Measurements from ENCODE around the gene HS3ST3B1. TPM values are rescaled to one million over a fixed set of nuclear protein-coding genes. Genes with fewer than 3 reads are reported as not detected.

The HS3ST3B1 gene
- total RNA-seq, 6 experiments from 2014 or later, result 18.3 to 24.6 (median 22.3) TPM

DNA sequence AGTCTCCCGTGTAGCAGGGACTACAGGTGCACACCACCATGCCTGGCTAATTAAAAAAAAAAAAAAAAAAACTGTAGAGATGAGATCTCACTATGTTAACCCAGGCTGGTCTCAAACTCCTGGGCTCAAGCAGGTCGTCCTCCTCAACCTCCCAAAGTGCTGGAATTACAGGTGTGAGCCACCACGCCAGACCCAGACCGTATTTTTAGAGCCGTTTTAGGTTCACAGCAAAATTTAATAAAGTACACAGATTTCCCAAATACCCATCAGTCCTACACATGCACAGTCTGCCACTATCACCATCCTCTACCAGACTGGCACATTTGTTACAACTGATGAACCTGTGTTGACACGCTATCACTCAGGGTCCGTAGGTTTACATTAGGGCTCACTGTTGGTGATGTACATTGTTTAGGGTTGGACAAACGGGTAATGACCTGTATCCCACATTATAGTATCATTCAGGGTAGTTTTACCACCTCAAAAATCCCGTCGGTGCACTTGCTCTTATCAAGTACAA is 10.4 kb downstream of the HS3ST3B1 start:
- Mint-ChIP-seq H3K4me1 (ENCODE audit: low read depth) (peaks cover 41% of the 10 kb centered on the region), H3K4me3 (no peak overlapping the region), H3K9me3 (no peaks in the 10 kb centered on the region), H3K27me3 (ENCODE audit: insufficient read depth) (peaks cover 4% of the 10 kb centered on the region; the same call in 1 of the 2 replicates), H3K27ac (no peak overlapping the region), H3K36me3 (ENCODE audit: low read depth) (peaks cover 24% of the 10 kb centered on the region)
- no peak for DNase-seq
- TF ChIP-seq, protein P1, sequence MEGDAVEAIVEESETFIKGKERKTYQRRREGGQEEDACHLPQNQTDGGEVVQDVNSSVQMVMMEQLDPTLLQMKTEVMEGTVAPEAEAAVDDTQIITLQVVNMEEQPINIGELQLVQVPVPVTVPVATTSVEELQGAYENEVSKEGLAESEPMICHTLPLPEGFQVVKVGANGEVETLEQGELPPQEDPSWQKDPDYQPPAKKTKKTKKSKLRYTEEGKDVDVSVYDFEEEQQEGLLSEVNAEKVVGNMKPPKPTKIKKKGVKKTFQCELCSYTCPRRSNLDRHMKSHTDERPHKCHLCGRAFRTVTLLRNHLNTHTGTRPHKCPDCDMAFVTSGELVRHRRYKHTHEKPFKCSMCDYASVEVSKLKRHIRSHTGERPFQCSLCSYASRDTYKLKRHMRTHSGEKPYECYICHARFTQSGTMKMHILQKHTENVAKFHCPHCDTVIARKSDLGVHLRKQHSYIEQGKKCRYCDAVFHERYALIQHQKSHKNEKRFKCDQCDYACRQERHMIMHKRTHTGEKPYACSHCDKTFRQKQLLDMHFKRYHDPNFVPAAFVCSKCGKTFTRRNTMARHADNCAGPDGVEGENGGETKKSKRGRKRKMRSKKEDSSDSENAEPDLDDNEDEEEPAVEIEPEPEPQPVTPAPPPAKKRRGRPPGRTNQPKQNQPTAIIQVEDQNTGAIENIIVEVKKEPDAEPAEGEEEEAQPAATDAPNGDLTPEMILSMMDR (IDR thresholded peaks at IDR 0.05), result no peak

DNA sequence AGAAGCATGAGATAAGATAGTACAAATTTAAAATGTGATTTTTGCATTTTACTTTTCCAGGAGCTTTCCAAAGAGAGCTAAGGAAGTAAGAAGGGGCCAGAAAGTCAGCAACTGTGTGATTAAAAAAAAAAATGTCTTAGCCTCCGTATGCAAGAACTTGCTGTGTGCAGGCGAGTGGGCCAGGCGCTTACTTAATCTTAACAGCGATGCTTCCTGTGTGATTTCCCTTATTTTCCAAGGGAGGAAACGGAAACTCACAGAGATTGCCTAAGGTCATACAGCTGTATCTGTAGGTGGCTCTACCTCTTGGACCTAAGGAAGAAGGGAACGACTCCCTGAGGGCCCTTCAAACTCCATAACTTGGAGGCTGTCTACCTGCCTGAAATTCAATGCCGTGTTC is 11.1 kb downstream of the HS3ST3B1 start:
- H3K36me3 Mint-ChIP-seq (ENCODE audit: low read depth), result peaks cover 24% of the 10 kb centered on the region
- TF ChIP-seq, protein P1 (IDR thresholded peaks at IDR 0.05), result no peak
- H3K4me3 Mint-ChIP-seq, result no peak overlapping the region
- peaks cover 4% of the 10 kb centered on the region; the same call in 1 of the 2 replicates for H3K27me3 Mint-ChIP-seq (ENCODE audit: insufficient read depth)
- H3K27ac Mint-ChIP-seq, result peak overlapping the region; percentile 16; the same call in 1 of the 2 replicates
- H3K9me3 Mint-ChIP-seq, result no peaks in the 10 kb centered on the region
- no peak for DNase-seq
- H3K4me1 Mint-ChIP-seq (ENCODE audit: low read depth), result peaks cover 38% of the 10 kb centered on the region

DNA sequence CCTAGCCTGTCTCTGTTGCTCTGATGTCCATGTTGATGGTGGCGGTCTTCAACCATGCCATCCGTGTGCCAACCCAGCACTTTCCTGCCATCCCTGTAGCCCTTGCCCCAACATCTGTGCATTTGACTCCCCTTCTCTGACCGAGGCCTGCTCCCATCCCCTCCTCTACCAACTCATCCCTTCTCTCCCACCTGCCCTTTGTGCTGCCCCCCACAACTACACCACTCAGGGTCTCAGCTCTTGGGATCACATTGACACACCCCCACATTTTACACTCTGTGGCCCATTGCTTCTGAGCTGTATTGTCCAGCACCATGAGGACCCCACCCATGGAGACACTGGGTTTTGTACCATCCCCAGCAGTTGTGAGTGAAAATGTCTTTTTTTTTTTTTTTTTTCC is 11.6 kb downstream of the HS3ST3B1 start:
- no peak for DNase-seq
- H3K9me3 Mint-ChIP-seq, result no peaks in the 10 kb centered on the region
- H3K4me3 Mint-ChIP-seq, result no peak overlapping the region
- H3K27me3 Mint-ChIP-seq (ENCODE audit: insufficient read depth), result peaks cover 4% of the 10 kb centered on the region; the same call in 1 of the 2 replicates
- peaks cover 37% of the 10 kb centered on the region for H3K4me1 Mint-ChIP-seq (ENCODE audit: low read depth)
- no peak overlapping the region for H3K27ac Mint-ChIP-seq
- peaks cover 30% of the 10 kb centered on the region for H3K36me3 Mint-ChIP-seq (ENCODE audit: low read depth)
- TF ChIP-seq, protein P1 (IDR thresholded peaks at IDR 0.05), result no peak

DNA sequence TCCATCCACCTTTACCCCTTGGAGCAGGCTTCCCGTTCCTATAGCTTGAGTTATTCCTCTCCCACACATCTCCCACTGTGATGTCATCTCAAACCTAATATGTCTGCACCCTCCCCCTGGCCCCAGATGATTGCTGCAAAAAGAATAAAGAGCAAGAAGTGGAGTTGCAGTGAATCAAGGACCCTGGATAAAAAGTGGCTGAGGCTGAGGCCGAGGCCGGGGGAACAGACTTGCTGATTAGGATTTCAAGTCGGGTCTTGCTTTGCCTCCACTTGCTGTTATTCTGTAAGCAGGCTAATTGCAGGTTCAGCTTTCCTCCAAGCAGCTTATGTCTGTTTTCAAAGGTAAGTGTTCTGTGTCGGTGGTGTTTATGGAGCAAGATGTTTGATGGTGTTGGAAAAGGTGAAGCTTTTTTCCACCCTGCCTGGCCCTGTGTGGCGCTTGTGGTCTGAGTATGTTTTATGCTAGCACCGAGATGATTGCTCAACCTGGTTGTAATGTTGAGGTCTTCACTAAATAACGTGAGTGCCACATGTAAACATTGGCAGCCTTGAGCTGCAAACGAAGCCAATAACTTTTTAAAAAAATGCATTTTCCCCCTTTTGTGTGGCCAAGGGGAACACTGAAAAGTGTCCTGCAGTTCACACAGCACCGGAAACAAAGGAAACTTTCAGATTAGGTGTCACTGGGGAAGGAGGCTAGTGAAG is 15.4 kb downstream of the HS3ST3B1 start:
- peaks cover 25% of the 10 kb centered on the region for H3K4me1 Mint-ChIP-seq (ENCODE audit: low read depth)
- TF ChIP-seq, protein P1 (IDR thresholded peaks at IDR 0.05), result no peak
- H3K27me3 Mint-ChIP-seq (ENCODE audit: insufficient read depth), result peaks cover 2% of the 10 kb centered on the region; the same call in 1 of the 2 replicates
- DNase-seq, result no peak
- H3K36me3 Mint-ChIP-seq (ENCODE audit: low read depth), result peaks cover 25% of the 10 kb centered on the region
- H3K9me3 Mint-ChIP-seq, result no peaks in the 10 kb centered on the region
- H3K4me3 Mint-ChIP-seq, result no peak overlapping the region
- H3K27ac Mint-ChIP-seq, result no peak overlapping the region

DNA sequence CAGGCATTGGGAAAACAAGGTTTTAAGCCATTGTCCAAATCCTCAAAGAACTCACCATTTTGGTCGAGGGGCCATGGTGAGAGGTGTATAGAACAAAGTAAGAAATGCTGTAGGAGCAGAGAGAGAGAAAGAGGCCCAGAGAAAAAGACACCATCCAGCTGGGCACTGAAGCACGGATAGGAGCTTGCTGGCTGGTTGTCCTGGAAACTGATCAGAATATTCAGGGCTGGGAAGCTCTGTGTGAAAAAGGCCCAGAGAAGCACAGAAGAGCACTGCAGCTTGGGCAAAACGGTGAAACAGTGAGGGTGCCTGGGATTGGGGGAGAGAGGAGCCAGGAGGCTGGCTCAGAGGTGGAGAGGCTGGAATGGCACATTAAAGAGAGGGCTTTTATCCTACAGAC is 16.5 kb downstream of the HS3ST3B1 start:
- DNase-seq, result no peak

More for the DNA sequence above, 16.5 kb downstream of the HS3ST3B1 start:
- Mint-ChIP-seq H3K27ac (0 out of 2 replicates have a peak overlapping the region, but pooled peaks have one; percentile 4), H3K36me3 (ENCODE audit: low read depth) (peaks cover 22% of the 10 kb centered on the region), H3K4me3 (no peak overlapping the region), H3K9me3 (no peaks in the 10 kb centered on the region), H3K27me3 (ENCODE audit: insufficient read depth) (peaks cover 2% of the 10 kb centered on the region; the same call in 1 of the 2 replicates), H3K4me1 (ENCODE audit: low read depth) (peaks cover 36% of the 10 kb centered on the region)
- TF ChIP-seq, protein P1 (IDR thresholded peaks at IDR 0.05), result no peak
